IPS-18a (cell line): ENCODE measurements around the gene PTH1R.

ENCODE experiments used
- H3K27ac ChIP-seq: one replicate; pipeline ENCODE4 v1.5.1; 2013; ENCODE audit warnings: low read length
- H3K27me3 ChIP-seq: one replicate; pipeline ENCODE4 v1.6.1; 2013; ENCODE audit warnings: mild to moderate bottlenecking, low read length; ENCODE audit not compliant: control insufficient read depth, insufficient read depth
- H3K36me3 ChIP-seq: one replicate; pipeline ENCODE4 v1.6.1; 2013; ENCODE audit warnings: low read depth, low read length; ENCODE audit not compliant: control insufficient read depth
- H3K4me1 ChIP-seq: one replicate; pipeline ENCODE4 v1.6.1; 2013; ENCODE audit warnings: low read depth, low read length; ENCODE audit not compliant: control insufficient read depth
- H3K4me3 ChIP-seq: one replicate; pipeline ENCODE4 v1.5.1; 2013; ENCODE audit warnings: low read length
- H3K9ac ChIP-seq: one replicate; pipeline ENCODE4 v1.6.1; 2013; ENCODE audit warnings: mild to moderate bottlenecking, low read length, moderate library complexity
- H3K9me3 ChIP-seq: one replicate; pipeline ENCODE4 v1.6.1; 2013; ENCODE audit warnings: low read depth, low read length; ENCODE audit not compliant: control insufficient read depth

Gene PTH1R

GRCh38 chr3:46897031-46897430 lies 19.5 kb downstream of the PTH1R start:
- no peak overlapping the region for H3K9ac ChIP-seq
- no peak overlapping the region for H3K27ac ChIP-seq
- H3K4me1 ChIP-seq = peaks cover 6% of the 10 kb centered on the region
- peaks cover 16% of the 10 kb centered on the region for H3K27me3 ChIP-seq
- no peak overlapping the region for H3K4me3 ChIP-seq
- no peaks in the 10 kb centered on the region for H3K9me3 ChIP-seq
- H3K36me3 ChIP-seq = no peaks in the 10 kb centered on the region

GRCh38 chr3:46897829-46898320 lies 20.4 kb downstream of the PTH1R start:
- no peaks in the 10 kb centered on the region for H3K9me3 ChIP-seq
- no peak overlapping the region for H3K27ac ChIP-seq
- no peak overlapping the region for H3K4me3 ChIP-seq
- H3K9ac ChIP-seq = no peak overlapping the region
- H3K27me3 ChIP-seq = peaks cover 10% of the 10 kb centered on the region
- H3K4me1 ChIP-seq = peaks cover 5% of the 10 kb centered on the region
- no peaks in the 10 kb centered on the region for H3K36me3 ChIP-seq

- Histone ChIP-seq H3K36me3 (no peaks in the 10 kb centered on the region), H3K9ac (no peak overlapping the region), H3K27me3 (peaks cover 3% of the 10 kb centered on the region), H3K27ac (no peak overlapping the region), H3K4me3 (no peak overlapping the region), H3K4me1 (peaks cover under 1% of the 10 kb centered on the region), H3K9me3 (no peaks in the 10 kb centered on the region)
Measured at GRCh38 chr3:46898321-46899150, 21.0 kb downstream of the PTH1R start.

- no peak overlapping the region for H3K27ac ChIP-seq
- no peak overlapping the region for H3K4me3 ChIP-seq
- H3K4me1 ChIP-seq = no peaks in the 10 kb centered on the region
- H3K9ac ChIP-seq = no peak overlapping the region
- H3K36me3 ChIP-seq = no peaks in the 10 kb centered on the region
- no peaks in the 10 kb centered on the region for H3K9me3 ChIP-seq
- no peaks in the 10 kb centered on the region for H3K27me3 ChIP-seq
Measured at GRCh38 chr3:46899151-46900006, 21.9 kb downstream of the PTH1R start.

- no peak overlapping the region for H3K9ac ChIP-seq
- no peak overlapping the region for H3K4me3 ChIP-seq
- H3K36me3 ChIP-seq = no peaks in the 10 kb centered on the region
- H3K4me1 ChIP-seq = no peaks in the 10 kb centered on the region
- no peaks in the 10 kb centered on the region for H3K9me3 ChIP-seq
- no peaks in the 10 kb centered on the region for H3K27me3 ChIP-seq
- no peak overlapping the region for H3K27ac ChIP-seq
Measured at GRCh38 chr3:46900007-46900292, 22.4 kb downstream of the PTH1R start.

GRCh38 chr3:46900356-46900755 lies 22.8 kb downstream of the PTH1R start:
- Histone ChIP-seq H3K9me3 (no peaks in the 10 kb centered on the region), H3K27ac (no peak overlapping the region), H3K4me1 (no peaks in the 10 kb centered on the region), H3K36me3 (no peaks in the 10 kb centered on the region), H3K9ac (no peak overlapping the region), H3K4me3 (no peak overlapping the region), H3K27me3 (no peaks in the 10 kb centered on the region)

- H3K27me3 ChIP-seq = no peaks in the 10 kb centered on the region
- no peaks in the 10 kb centered on the region for H3K4me1 ChIP-seq
- no peak overlapping the region for H3K4me3 ChIP-seq
- no peak overlapping the region for H3K27ac ChIP-seq
- H3K36me3 ChIP-seq = no peaks in the 10 kb centered on the region
- no peaks in the 10 kb centered on the region for H3K9me3 ChIP-seq
- no peak overlapping the region for H3K9ac ChIP-seq
Measured at GRCh38 chr3:46901061-46901460, 23.5 kb downstream of the PTH1R start.

GRCh38 chr3:46901591-46902187 lies 24.2 kb downstream of the PTH1R start:
- no peaks in the 10 kb centered on the region for H3K27me3 ChIP-seq
- H3K4me1 ChIP-seq = no peaks in the 10 kb centered on the region
- H3K9me3 ChIP-seq = no peaks in the 10 kb centered on the region
- no peak overlapping the region for H3K27ac ChIP-seq
- no peak overlapping the region for H3K9ac ChIP-seq
- H3K4me3 ChIP-seq = no peak overlapping the region
- no peaks in the 10 kb centered on the region for H3K36me3 ChIP-seq

- Histone ChIP-seq H3K4me3 (no peak overlapping the region), H3K4me1 (no peaks in the 10 kb centered on the region), H3K9me3 (no peaks in the 10 kb centered on the region), H3K27ac (no peak overlapping the region), H3K36me3 (no peaks in the 10 kb centered on the region), H3K27me3 (no peaks in the 10 kb centered on the region), H3K9ac (no peak overlapping the region)
Measured at GRCh38 chr3:46902188-46902631, 24.7 kb downstream of the PTH1R start.

- Histone ChIP-seq H3K27me3 (no peaks in the 10 kb centered on the region), H3K9me3 (no peaks in the 10 kb centered on the region), H3K36me3 (no peaks in the 10 kb centered on the region), H3K27ac (no peak overlapping the region), H3K4me1 (no peaks in the 10 kb centered on the region), H3K4me3 (no peak overlapping the region), H3K9ac (no peak overlapping the region)
Measured at GRCh38 chr3:46903341-46904302, 26.1 kb downstream of the PTH1R start.
